Pancreas (tissue), 10 donors: Measurements from ENCODE around the gene DNER. TPM values are rescaled to one million over a fixed set of nuclear protein-coding genes. Genes with fewer than 3 reads are reported as not detected.

Experiments used
- ATAC-seq, 4 donors: fragments of 200-7000 bp; cut with Tn5 transposase; one replicate each; pipeline versions ENCODE4 v1.8.0 to v1.9.1; 2020; ENCODE audit warnings: mild to moderate bottlenecking in 4 of 4, moderate library complexity in 4 of 4
- DNase-seq, 6 donors: peaks; one replicate each; pipeline ENCODE4 v3.0.0-alpha.2; 2020
- FAIRE-seq: peaks from 2 replicates; lab custom pipeline; 2012; peaks lifted over from hg19 to GRCh38; lab: Jason Lieb, UNC
- H3K27ac ChIP-seq, 4 donors: fragments of 200-600 bp; sonication (generic); 1 replicate in 3 of 4; 2 replicates in 1 of 4; pipeline versions ENCODE4 v1.5.0 to v1.8.0; 2020
- H3K27me3 ChIP-seq, 4 donors: fragments of 200-600 bp; one replicate each; pipeline ENCODE4 v1.8.0; 2021
- H3K36me3 ChIP-seq, 3 donors: fragments of 200-600 bp; sonication (generic) in 1 of 3; one replicate each; pipeline versions ENCODE4 v1.5.0 to v1.8.0; 2020 to 2021
- H3K4me1 ChIP-seq, 3 donors: fragments of 200-600 bp; one replicate each; pipeline ENCODE4 v1.8.0; 2021
- H3K4me3 ChIP-seq, 4 donors: fragments of 200-600 bp; sonication (generic) in 2 of 4; one replicate each; pipeline versions ENCODE4 v1.5.0 to v1.8.0; 2020 to 2021
- H3K9me3 ChIP-seq, 4 donors: fragments of 200-600 bp; one replicate each; pipeline ENCODE4 v1.8.0; 2021
- CTCF ChIP-seq, 4 donors: fragments of 200-600 bp; sonication (generic) in 3 of 4; IDR thresholded peaks; one replicate each; pipeline versions ENCODE4 v1.5.0 to v1.8.0; 2021; ENCODE audit warnings: antibody characterized with exemption in 4 of 4
- WGBS, 2 donors: extraction: QIAGEN DNeasy Blood & Tissue Kit; methylation state at CpG; one replicate each; pipeline ENCODE4 v1.1.7; 2013; 5-methylcytosine and 5-hydroxymethylcytosine counted together
- intact Hi-C, 3 donors: fragments of 100-400 bp; cut with DNase I; formaldehyde crosslinking; loops; one replicate each; pipeline versions ENCODE4 v1.11.1 to v1.14.2; 2022
- polyA plus RNA-seq, 2 donors: library from polyadenylated mRNA; stranded (reverse); fragments of 200-250 nt; gene quantifications; one replicate each; pipeline ENCODE4 v1.2.3, GENCODE V29; 2013
- total RNA-seq, 6 donors: library from RNA; stranded (reverse); fragmentation: NEBNext Ultra II Directional in 4 of 6; extraction: Animal tissue kit (Norgen Biotek cat#: 25700) in 4 of 6; gene quantifications; one replicate each; pipeline versions ENCODE4 v1.2.1 to v1.2.4, GENCODE V29; 2021 to 2023
- donor health status: healthy with polysubstance abuse.
- donor health status: DM: no; HTN: no; CAD: no; lungs with moderate emphysema.
- donor health status: DM: no; HTN: no; CAD: no.
- donor health status: control.
- donor health status: control.
- donor health status: Bipolar disorder and iron deficiency.
- donor health status: DM: yes; HTN: yes; CAD: no.
- donor health status: DM: no; HTN: no; CAD: no.
- donor health status: DM: no; HTN: no; CAD: no.
- donor health status: DM: yes; HTN: yes; CAD: no.

The DNER gene
- total and polyA plus RNA-seq, 8 donors, result 0.25 to 2.3 (median 0.44) TPM

DNA sequence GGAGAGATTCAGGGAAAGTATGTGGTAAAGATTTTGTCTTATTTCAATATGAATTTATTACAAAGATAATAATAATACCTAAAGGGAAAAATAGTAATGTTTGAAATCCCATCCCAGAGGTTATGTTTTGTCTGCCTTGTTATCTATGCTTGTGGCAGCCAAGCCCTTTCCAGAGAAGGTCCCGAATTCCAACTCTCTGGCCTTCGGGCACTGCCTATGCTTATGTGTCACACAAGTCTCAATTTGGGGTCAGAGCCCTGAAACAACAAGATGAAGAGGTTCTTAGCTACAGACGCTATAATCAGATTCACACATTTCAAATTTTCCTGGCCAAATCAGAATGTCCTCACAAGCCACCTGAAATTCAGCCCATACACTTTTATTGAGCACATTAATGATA, 59.9 kb downstream of the DNER start:
- 92 to 97% methylated on average over 3 of the region's 3 CpGs for WGBS, 2 donors
- Histone ChIP-seq H3K36me3 (no peaks in the 10 kb centered on the region), H3K27me3 (no peaks in the 10 kb centered on the region), H3K4me1 (peaks cover 0 to 3% (median 0%) of the 10 kb centered on the region in 3 donors), H3K27ac (no peak overlapping the region), H3K4me3 (no peak overlapping the region), H3K9me3 (no peaks in the 10 kb centered on the region)
- intact Hi-C loops, result no loop called here
- ATAC-seq, result no peak
- no peak for TF ChIP-seq CTCF (IDR thresholded peaks at IDR 0.05)
- FAIRE-seq, result no peak
- no peak for DNase-seq

DNA sequence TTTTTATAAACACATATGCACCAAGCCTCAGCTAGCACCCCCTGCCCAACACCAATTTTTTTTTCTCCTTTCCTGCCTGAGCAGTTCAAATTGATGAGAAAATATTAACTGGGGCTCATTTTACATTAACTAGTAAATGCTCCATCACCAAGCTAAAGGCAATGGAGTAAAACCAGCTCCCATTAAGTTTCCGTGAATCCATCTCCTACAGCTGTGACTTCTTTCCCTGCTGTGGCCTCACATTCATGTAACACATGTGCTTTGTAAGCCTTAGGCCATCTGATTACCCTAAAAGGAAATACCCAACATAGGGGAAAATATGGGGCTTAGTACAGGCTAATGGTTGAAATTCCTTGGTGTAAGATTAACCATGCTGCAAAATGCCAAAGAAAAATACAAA, 60.8 kb downstream of the DNER start:
- Histone ChIP-seq H3K4me3 (no peak overlapping the region), H3K27ac (no peak overlapping the region), H3K4me1 (peaks cover 0 to 3% (median 0%) of the 10 kb centered on the region in 3 donors), H3K27me3 (no peaks in the 10 kb centered on the region), H3K36me3 (no peaks in the 10 kb centered on the region), H3K9me3 (no peaks in the 10 kb centered on the region)
- no peak for TF ChIP-seq CTCF (IDR thresholded peaks at IDR 0.05)
- intact Hi-C loops, result no loop called here
- no peak for FAIRE-seq
- DNase-seq, result no peak
- WGBS, 2 donors, result 73 to 77% methylated on average over 1 of the region's 1 CpG
- no peak for ATAC-seq

DNA sequence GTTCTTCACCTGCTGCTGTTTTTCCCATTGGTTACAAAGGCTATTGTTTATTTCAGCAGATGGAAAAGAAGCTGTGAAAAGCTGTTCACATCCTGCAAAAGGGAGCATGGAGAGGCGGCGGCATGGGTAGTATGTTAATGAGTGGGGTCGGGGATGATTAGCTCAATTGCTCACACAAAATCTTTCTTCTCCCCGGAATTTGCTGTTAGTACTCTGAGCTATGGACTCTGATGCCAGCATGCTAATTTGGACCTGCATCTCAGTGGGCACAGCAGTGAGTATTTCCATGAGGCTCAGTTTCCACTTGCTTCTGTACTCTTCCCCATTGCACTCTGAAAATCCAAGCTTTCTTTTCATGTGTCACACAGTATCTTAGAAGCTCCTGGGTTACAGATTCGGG, 61.6 kb downstream of the DNER start:
- H3K27ac ChIP-seq, result no peak overlapping the region
- no peak for FAIRE-seq
- WGBS, 2 donors, result 35 to 40% methylated on average over 5 of the region's 5 CpGs

DNA sequence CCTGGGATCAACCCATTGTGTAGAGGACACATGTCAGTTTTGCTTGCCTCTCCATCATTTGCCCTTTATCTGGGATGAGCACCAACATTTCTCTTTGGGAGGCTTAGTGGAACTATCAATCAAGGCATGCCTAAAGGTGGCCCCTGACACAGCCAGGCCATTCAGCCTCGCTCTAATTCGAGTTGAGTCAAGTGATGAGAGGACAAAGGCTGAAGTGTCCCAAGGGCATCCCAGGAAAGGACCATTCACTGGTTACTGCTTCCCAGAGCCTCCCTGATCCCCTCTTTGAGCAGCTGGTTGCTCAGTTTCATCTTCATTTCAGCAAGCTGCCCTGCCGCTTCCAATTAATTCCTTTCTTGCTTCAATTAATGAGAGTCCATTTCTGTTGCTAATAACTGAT, 63.5 kb downstream of the DNER start:
- Histone ChIP-seq H3K4me1 (peaks cover 0 to 3% (median 0%) of the 10 kb centered on the region in 3 donors), H3K4me3 (no peak overlapping the region), H3K36me3 (no peaks in the 10 kb centered on the region), H3K27ac (no peak overlapping the region), H3K27me3 (no peaks in the 10 kb centered on the region), H3K9me3 (no peaks in the 10 kb centered on the region)
- WGBS, 2 donors, result 87 to 89% methylated on average over 3 of the region's 3 CpGs
- DNase-seq (no peak), ATAC-seq (no peak), FAIRE-seq (no peak)
- intact Hi-C loops, result no loop called here
- TF ChIP-seq CTCF (IDR thresholded peaks at IDR 0.05), result no peak

More for the DNA sequence above, 61.6 kb downstream of the DNER start:
- H3K9me3 ChIP-seq, result no peaks in the 10 kb centered on the region
- peaks cover 0 to 3% (median 0%) of the 10 kb centered on the region in 3 donors for H3K4me1 ChIP-seq
- no peak overlapping the region for H3K4me3 ChIP-seq
- H3K27me3 ChIP-seq, result no peaks in the 10 kb centered on the region
- H3K36me3 ChIP-seq, result no peaks in the 10 kb centered on the region
- no peak for TF ChIP-seq CTCF (IDR thresholded peaks at IDR 0.05)
- intact Hi-C loops, result no loop called here
- DNase-seq (no peak), ATAC-seq (peak in 1 of 4 donors; percentile 48)

DNA sequence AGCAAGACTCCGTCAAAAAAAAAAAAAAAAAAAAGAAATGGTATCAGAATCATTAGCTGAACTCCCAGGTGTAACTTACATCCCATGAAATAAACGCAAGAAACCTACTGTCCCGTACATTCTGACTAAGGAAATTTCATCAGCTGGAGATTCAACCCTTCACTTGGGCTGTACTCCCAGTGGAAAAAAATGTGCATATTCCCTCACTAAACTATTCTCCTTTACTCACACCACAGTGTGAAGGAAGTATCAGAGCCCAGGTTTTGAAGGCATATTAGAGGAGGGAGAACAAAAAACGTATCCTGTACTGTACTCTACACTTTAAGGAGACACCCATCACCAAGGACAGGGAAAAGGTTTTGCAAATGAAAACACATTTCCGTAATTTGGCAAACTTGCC, 64.3 kb downstream of the DNER start:
- Histone ChIP-seq H3K4me1 (peaks cover 0 to 3% (median 0%) of the 10 kb centered on the region in 3 donors), H3K9me3 (no peaks in the 10 kb centered on the region), H3K27me3 (no peaks in the 10 kb centered on the region), H3K27ac (no peak overlapping the region), H3K36me3 (no peaks in the 10 kb centered on the region), H3K4me3 (no peak overlapping the region)
- intact Hi-C loops, result no loop called here
- no peak for DNase-seq
- no peak for TF ChIP-seq CTCF (IDR thresholded peaks at IDR 0.05)
- no peak for ATAC-seq
- no peak for FAIRE-seq
- 82 to 87% methylated on average over 4 to 5 of the region's 5 CpGs for WGBS, 2 donors
